Suprapubic skin (tissue), 3 donors: ENCODE data around the gene MS4A14.

Experiments
- CTCF ChIP-seq, 2 donors: fragments of 200-600 bp in 1 of 2; fragments of 450-650 bp in 1 of 2; sonication (generic) in 1 of 2; IDR thresholded peaks; one replicate each; pipeline ENCODE4 v1.5.1; 2016 to 2019; ENCODE audit warnings: antibody characterized with exemption in 2 of 2, mild to moderate bottlenecking in 1 of 2, moderate library complexity in 1 of 2
- EP300 ChIP-seq: sonication (generic); formaldehyde crosslinking; IDR thresholded peaks from one replicate; pipeline ENCODE4 v1.6.1; 2017; ENCODE audit warnings: antibody characterized with exemption
- POLR2A ChIP-seq, 2 donors: fragments of 450-650 bp; IDR thresholded peaks; one replicate each; pipeline ENCODE4 v1.6.1; 2017; ENCODE audit warnings: antibody characterized with exemption in 2 of 2, mild to moderate bottlenecking in 2 of 2, moderate library complexity in 2 of 2

DNA sequence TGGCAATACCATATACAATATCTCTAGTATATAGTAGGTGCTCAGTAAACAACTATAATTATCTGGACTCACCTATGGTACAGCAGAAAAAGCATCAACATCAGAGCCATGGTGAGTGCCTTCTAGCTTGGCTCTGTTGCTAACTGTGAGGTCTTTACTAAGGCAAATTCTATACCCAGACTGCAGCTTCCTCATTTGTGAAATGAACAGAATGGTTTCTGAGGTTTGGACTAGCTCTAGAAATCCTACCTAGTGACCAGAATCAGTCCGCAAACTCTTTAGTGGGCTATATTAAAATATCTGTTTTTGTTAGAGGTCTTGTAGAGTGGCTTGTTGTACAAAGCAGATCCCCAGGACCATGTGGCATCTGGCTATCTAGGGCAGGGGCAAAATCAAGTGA lies 63.1 kb downstream of the MS4A14 start:
- TF ChIP-seq CTCF (IDR thresholded peaks at IDR 0.05) (no peak), POLR2A (IDR thresholded peaks at IDR 0.05) (no peak), EP300 (no peak)
